Peyer's patch (tissue), 4 donors: ENCODE results near the gene KPNA3.

Experiments
- POLR2A ChIP-seq, 2 donors: fragments of 450-650 bp; IDR thresholded peaks; one replicate each; pipeline ENCODE4 v1.5.1; 2017; ENCODE audit warnings: antibody characterized with exemption in 2 of 2, mild to moderate bottlenecking in 2 of 2, moderate library complexity in 2 of 2
- TF ChIP-seq, protein P1 (sequence below), 6 experiments: fragments of 450-650 bp in 4 of 6; fragments of 200-600 bp in 2 of 6; sonication (generic) in 1 of 6; IDR thresholded peaks; one replicate each; pipeline ENCODE4 v1.5.1; 2017 to 2019; ENCODE audit warnings: antibody characterized with exemption in 6 of 6, mild to moderate bottlenecking in 3 of 6, moderate library complexity in 1 of 6

DNA sequence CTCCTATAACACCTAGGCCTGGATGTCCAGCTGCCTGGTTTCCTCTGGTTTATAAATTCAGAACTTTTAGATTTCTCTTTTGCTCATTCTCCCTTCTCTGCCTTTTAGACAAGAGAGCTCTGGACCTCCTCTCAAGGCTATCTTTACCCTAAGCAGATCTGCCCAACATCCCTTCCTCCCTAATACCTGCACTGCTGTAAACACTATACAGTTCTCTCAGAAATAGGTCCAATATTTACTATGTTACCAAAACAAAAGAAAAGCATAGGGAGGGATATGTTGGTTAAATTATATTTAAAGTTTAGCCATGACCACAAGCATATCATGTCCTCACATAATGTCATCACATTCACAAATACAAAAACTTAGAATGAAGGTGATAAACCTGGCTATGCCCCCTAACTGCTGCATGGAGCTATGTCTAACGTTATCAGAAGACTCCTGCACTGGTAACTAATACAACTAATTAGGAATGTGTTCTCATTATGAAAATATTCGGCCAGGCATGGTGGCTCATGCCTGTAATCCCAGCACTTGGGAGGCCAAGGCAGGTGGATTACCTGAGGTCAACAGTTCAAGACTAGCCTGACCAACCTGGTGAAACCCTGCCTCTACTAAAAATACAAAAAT, 18.0 kb downstream of the KPNA3 start:
- TF ChIP-seq POLR2A (IDR thresholded peaks at IDR 0.05), result no peak
- TF ChIP-seq, protein P1, sequence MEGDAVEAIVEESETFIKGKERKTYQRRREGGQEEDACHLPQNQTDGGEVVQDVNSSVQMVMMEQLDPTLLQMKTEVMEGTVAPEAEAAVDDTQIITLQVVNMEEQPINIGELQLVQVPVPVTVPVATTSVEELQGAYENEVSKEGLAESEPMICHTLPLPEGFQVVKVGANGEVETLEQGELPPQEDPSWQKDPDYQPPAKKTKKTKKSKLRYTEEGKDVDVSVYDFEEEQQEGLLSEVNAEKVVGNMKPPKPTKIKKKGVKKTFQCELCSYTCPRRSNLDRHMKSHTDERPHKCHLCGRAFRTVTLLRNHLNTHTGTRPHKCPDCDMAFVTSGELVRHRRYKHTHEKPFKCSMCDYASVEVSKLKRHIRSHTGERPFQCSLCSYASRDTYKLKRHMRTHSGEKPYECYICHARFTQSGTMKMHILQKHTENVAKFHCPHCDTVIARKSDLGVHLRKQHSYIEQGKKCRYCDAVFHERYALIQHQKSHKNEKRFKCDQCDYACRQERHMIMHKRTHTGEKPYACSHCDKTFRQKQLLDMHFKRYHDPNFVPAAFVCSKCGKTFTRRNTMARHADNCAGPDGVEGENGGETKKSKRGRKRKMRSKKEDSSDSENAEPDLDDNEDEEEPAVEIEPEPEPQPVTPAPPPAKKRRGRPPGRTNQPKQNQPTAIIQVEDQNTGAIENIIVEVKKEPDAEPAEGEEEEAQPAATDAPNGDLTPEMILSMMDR (IDR thresholded peaks at IDR 0.05), result no peak
